GM18861 (cell line): Measurements from ENCODE around the gene KIF12.

ENCODE experiments used
- ATAC-seq: cut with Tn5 transposase; IDR thresholded peaks from one replicate; pipeline ENCODE4 v1.9.1; 2021; ENCODE audit not compliant: unreplicated experiment

The KIF12 gene

GRCh38 chr9:114123031-114123977, 24.2 kb upstream of the KIF12 start:
- no peak for ATAC-seq

GRCh38 chr9:114122136-114123027, 23.3 kb upstream of the KIF12 start:
- no peak for ATAC-seq

GRCh38 chr9:114121227-114122135, 22.4 kb upstream of the KIF12 start:
- no peak for ATAC-seq

- ATAC-seq, result no peak
Measured at GRCh38 chr9:114120192-114121014, 21.3 kb upstream of the KIF12 start.

- no peak for ATAC-seq
Measured at GRCh38 chr9:114119242-114120191, 20.4 kb upstream of the KIF12 start.

GRCh38 chr9:114117996-114118830, 19.1 kb upstream of the KIF12 start:
- ATAC-seq, result no peak

- ATAC-seq, result no peak
Measured at GRCh38 chr9:114117614-114117995, 18.5 kb upstream of the KIF12 start.

GRCh38 chr9:114116126-114116747, 17.1 kb upstream of the KIF12 start:
- no peak for ATAC-seq

- no peak for ATAC-seq
Measured at GRCh38 chr9:114115654-114116125, 16.6 kb upstream of the KIF12 start.

- ATAC-seq, result no peak
Measured at GRCh38 chr9:114114364-114114763, 15.3 kb upstream of the KIF12 start.

GRCh38 chr9:114112778-114113584, 13.9 kb upstream of the KIF12 start:
- ATAC-seq, result no peak

- no peak for ATAC-seq
Measured at GRCh38 chr9:114112325-114112724, 13.2 kb upstream of the KIF12 start.

- ATAC-seq, result no peak
Measured at GRCh38 chr9:114110180-114110579, 11.1 kb upstream of the KIF12 start.

GRCh38 chr9:114109124-114109523, 10.0 kb upstream of the KIF12 start:
- ATAC-seq, result no peak

- ATAC-seq, result no peak
Measured at GRCh38 chr9:114108016-114108833, 9.1 kb upstream of the KIF12 start.
